Activated naive CD8-positive, alpha-beta T cell treated with anti-CD3 and anti-CD28 coated beads for 36 hours (primary cell): ENCODE data around the gene FSTL1. TPM values are rescaled to one million over a fixed set of nuclear protein-coding genes. Genes with fewer than 3 reads are reported as not detected.

Experiments
- DNase-seq: peaks from one replicate; pipeline ENCODE4 v3.0.0; 2021
- H3K27ac Mint-ChIP-seq: one replicate; pipeline ENCODE4 v1.8.0; 2022; ENCODE audit warnings: mild to moderate bottlenecking, moderate library complexity, mixed read lengths
- H3K27me3 Mint-ChIP-seq: one replicate; pipeline ENCODE4 v1.8.0; 2022; ENCODE audit warnings: mild to moderate bottlenecking, mixed read lengths
- H3K36me3 Mint-ChIP-seq: one replicate; pipeline ENCODE4 v1.8.0; 2021; ENCODE audit warnings: mild to moderate bottlenecking, mixed read lengths
- H3K4me1 Mint-ChIP-seq: one replicate; pipeline ENCODE4 v1.8.0; 2021; ENCODE audit warnings: mixed read lengths
- H3K4me3 Mint-ChIP-seq: one replicate; pipeline ENCODE4 v1.8.0; 2022; ENCODE audit warnings: mild to moderate bottlenecking, moderate library complexity, mixed read lengths
- H3K9me3 Mint-ChIP-seq: one replicate; pipeline ENCODE4 v1.8.0; 2022; ENCODE audit warnings: mixed read lengths
- total RNA-seq, 2 experiments: library from RNA; stranded (reverse); gene quantifications; one replicate each; pipeline ENCODE4 v1.2.3, GENCODE V29; 2021

The FSTL1 gene
- total RNA-seq, 2 experiments from 2014 or later = 1.6 to 1.7 TPM

DNA sequence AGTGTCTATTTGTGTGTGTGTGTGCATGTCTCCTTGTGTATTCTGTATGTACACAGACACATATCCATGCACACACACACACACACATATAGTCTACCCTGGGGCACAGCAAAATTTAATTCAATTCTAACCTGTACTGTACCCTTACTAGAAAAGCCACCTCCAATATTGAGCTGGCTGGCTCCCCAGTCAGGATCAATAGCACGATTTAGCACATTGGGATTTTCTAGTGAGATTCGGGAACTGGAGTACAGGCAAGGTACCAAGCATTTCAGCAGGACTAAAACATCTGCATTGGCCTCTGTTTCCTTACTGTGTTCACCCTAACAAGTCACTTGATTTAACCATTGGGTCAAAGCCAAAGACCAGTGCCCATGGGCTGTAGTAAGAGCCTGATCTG lies 13.2 kb downstream of the FSTL1 start:
- Mint-ChIP-seq H3K27ac (no peak overlapping the region), H3K4me1 (no peaks in the 10 kb centered on the region), H3K36me3 (no peaks in the 10 kb centered on the region), H3K27me3 (no peaks in the 10 kb centered on the region), H3K4me3 (no peak overlapping the region), H3K9me3 (no peaks in the 10 kb centered on the region)
- no peak for DNase-seq

DNA sequence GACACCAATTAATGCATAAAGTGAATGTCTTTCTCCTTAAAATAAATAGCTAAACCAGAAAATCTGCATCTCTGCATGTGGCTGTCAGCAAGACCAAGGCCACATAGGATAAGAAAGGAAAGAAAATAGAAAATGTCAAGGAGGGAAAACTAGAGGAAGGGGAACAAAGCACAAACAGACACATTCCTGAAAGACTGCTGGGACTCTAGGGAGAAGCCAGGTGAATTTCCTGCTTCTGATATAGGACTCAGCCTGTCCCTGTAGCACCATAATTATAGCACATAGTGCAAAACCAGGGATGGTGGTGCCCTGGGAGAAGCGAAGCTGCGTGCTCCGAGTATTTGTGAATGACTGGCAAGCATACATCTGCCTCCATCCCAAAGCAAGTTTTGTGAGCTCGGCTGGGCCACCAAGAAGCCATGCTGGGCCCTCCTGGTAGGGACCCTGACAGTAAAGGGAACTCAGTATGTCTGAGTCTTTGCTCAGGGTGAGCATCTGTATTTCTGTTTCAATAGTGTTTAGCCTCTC lies 14.2 kb downstream of the FSTL1 start:
- no peak overlapping the region for H3K27ac Mint-ChIP-seq
- no peaks in the 10 kb centered on the region for H3K27me3 Mint-ChIP-seq
- no peaks in the 10 kb centered on the region for H3K4me1 Mint-ChIP-seq
- H3K36me3 Mint-ChIP-seq = no peaks in the 10 kb centered on the region
- DNase-seq = no peak
- H3K9me3 Mint-ChIP-seq = no peaks in the 10 kb centered on the region
- H3K4me3 Mint-ChIP-seq = no peak overlapping the region

DNA sequence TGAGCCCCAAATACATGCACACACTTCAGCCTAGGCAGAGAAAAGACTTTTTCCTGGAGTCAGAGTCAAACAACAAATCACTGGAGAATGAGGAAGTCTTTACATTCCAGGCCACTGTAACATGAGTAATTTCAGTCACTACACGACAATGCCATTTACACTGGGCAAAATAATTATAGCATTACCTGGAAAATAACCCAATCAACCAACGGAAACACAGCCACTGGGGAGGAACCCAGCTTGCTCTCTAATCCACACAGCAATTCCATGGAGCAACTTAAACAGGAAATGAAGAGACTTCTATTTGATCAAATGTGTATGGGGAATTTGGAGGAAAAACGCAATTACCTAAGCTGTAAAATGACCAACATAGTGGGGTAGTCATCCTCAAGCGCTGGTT lies 15.2 kb downstream of the FSTL1 start:
- H3K4me3 Mint-ChIP-seq = no peak overlapping the region
- H3K27ac Mint-ChIP-seq = no peak overlapping the region
- no peaks in the 10 kb centered on the region for H3K27me3 Mint-ChIP-seq
- H3K9me3 Mint-ChIP-seq = no peaks in the 10 kb centered on the region
- no peaks in the 10 kb centered on the region for H3K4me1 Mint-ChIP-seq
- DNase-seq = no peak
- no peaks in the 10 kb centered on the region for H3K36me3 Mint-ChIP-seq

DNA sequence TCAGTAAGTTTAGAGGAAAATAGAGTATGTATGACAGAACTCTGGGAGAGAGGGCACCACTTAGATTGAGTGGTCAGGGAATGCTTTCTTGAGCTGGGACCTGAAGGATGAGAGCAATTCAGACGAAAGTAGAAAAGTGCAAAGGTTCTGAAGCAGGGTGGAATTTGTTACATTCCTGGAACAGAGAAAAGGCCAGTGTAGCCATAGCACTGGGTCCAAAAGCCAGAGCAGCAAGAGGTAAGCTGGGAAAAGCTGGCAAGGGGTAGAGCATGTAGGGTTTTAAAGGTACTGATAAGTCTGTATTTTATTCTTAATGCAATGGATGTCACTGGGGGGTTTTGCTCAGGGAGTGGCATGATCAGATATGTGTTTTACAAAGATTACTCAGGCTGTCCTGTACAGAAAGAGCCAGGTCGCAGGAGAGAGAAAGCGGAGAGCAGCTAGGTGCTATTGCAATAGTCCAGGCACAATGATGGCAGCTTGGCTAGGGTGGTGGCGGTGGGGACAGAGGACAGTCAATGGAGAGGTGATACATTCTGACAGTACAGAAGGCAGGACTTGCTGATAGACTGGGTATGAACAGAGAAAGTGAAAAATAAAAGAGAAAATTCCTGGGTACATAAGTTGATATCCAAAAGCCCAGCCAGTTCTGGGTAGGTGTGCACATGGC lies 17.0 kb downstream of the FSTL1 start:
- DNase-seq = no peak
- H3K9me3 Mint-ChIP-seq = no peaks in the 10 kb centered on the region
- no peaks in the 10 kb centered on the region for H3K36me3 Mint-ChIP-seq
- H3K27ac Mint-ChIP-seq = no peak overlapping the region
- no peaks in the 10 kb centered on the region for H3K4me1 Mint-ChIP-seq
- no peak overlapping the region for H3K4me3 Mint-ChIP-seq
- no peaks in the 10 kb centered on the region for H3K27me3 Mint-ChIP-seq

DNA sequence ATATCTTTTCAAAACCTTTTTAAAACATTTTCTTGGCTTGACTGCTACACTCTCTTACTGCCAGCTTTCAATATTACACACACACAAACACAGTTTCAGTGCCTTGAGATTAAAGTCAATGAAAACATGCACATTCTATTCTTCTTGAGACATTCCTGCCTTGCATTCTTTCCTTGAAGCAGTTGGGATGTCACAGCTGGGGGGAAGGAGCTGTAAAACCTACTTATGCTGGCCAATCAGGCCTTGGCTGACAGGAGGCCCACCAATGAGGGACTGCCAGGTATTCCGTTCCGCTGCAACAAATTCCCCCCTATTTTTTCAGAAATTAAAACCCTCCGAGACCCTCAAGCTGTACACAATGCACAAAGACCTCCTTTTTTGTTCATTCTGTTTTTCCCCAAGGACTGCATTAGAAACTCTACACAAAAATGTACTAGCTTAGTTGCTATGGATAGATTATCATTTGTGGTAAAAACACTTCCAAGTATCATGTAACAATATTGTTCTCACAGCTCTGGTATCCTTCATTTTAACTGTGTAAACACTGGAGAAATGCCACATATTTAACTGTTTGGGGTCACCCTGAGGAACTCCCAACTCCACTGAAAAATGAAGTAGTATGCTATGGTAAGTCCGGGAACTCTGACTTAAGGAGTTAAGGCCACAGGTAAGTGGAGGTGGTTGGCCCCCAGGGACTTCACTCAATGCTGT lies 18.5 kb downstream of the FSTL1 start:
- Mint-ChIP-seq H3K4me3 (no peak overlapping the region), H3K9me3 (no peaks in the 10 kb centered on the region), H3K27me3 (no peaks in the 10 kb centered on the region), H3K27ac (no peak overlapping the region), H3K36me3 (no peaks in the 10 kb centered on the region), H3K4me1 (no peaks in the 10 kb centered on the region)
- no peak for DNase-seq

DNA sequence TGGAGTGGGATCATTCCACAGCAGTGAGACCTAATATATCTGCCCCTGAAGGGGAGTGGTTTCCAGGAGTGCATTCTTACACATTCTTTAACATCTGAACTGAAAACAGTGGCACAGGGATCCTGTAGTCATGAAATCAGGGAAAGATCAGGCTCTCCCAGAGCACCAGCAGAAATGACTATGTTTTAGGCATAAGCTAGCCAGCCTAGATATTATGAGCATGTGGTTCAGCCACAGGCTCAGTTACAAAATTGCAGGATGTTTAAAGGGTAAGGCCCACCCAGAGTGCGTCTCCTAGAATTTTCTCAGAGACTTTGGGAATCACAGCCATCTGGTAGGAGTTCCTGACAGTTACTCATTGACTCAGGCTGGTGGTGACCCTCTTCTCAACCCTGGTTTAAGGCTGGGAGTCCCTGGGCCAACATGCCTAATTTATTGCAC lies 20.9 kb downstream of the FSTL1 start:
- no peak overlapping the region for H3K4me3 Mint-ChIP-seq
- no peaks in the 10 kb centered on the region for H3K4me1 Mint-ChIP-seq
- no peaks in the 10 kb centered on the region for H3K9me3 Mint-ChIP-seq
- no peak for DNase-seq
- H3K27ac Mint-ChIP-seq = no peak overlapping the region
- no peaks in the 10 kb centered on the region for H3K36me3 Mint-ChIP-seq
- H3K27me3 Mint-ChIP-seq = no peaks in the 10 kb centered on the region

DNA sequence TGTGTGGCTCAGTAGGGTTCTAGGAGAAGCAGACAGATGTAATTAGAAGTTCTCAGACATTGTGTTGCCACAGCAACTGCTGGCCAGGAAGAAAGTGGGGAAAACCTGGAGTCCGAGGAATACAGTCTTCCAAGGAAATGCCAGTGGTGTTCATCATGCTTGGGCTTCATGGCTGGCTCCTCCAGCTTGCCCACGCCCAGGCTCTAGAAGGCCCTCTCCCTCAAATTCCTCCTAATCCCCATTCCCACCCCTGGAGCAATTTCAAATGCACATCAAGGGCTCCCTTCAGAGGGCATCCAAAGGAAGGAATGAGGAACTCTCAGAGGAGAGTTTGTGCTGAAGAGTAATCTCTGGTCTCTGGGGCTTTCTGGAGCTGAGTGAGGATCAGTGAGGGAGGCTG lies 21.9 kb downstream of the FSTL1 start:
- DNase-seq = no peak
- Mint-ChIP-seq H3K4me3 (no peak overlapping the region), H3K4me1 (no peaks in the 10 kb centered on the region), H3K27me3 (no peaks in the 10 kb centered on the region), H3K36me3 (no peaks in the 10 kb centered on the region), H3K27ac (no peak overlapping the region), H3K9me3 (no peaks in the 10 kb centered on the region)

DNA sequence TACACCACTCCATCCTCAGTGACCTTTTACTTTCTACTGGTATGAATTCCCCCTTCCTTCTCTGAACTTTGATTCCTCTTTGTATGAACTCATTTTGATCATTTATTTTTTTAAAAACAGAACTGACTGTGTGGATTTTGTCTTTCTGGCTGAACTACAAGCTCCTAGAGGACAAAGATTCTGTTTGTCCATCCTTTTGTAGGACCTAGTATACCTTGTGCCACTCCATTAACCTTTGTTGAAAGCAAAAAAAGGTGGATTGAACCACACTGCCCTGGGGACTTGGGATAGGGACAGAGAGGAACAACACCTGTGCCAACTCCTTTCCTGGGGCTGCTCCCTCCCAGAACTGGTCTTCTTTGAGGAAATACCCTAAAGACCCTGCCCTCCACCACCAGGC lies 23.6 kb downstream of the FSTL1 start:
- DNase-seq = no peak
- no peaks in the 10 kb centered on the region for H3K9me3 Mint-ChIP-seq
- H3K4me3 Mint-ChIP-seq = no peak overlapping the region
- no peaks in the 10 kb centered on the region for H3K27me3 Mint-ChIP-seq
- H3K4me1 Mint-ChIP-seq = no peaks in the 10 kb centered on the region
- no peak overlapping the region for H3K27ac Mint-ChIP-seq
- no peaks in the 10 kb centered on the region for H3K36me3 Mint-ChIP-seq

DNA sequence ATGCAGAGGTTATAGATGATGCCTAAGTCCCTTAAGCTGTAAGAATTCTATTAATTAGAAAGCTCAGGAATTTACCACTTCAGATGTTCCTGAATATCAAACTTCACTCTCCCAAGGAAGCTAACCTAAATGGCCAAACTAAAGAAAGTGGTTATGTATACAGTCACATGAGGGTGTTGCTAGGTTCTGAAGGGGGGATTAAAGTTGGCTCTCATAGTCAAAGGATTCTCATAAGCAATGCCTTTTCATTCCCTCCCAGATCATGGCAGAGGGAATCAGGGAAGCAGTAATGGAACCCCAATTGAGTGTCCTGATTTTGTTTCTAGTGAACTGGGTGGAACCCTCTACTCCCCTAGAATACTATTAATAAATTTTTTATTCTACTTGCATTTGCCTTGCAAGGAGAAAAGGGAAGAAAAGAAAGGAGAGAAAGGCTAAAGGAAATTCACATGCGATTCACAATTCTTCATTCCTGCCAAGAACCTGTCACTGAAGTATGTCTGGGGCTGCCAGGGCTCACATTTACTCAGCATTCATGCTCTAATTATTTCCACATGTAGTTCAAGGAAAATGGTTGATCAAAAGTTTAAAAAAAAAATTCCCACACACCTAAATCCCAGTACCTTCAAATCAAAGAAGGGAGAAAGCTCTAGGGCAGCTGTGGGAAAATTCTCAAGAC lies 25.1 kb downstream of the FSTL1 start:
- no peak for DNase-seq
- H3K4me3 Mint-ChIP-seq = no peak overlapping the region
- no peaks in the 10 kb centered on the region for H3K4me1 Mint-ChIP-seq
- H3K27me3 Mint-ChIP-seq = no peaks in the 10 kb centered on the region
- H3K27ac Mint-ChIP-seq = no peak overlapping the region
- H3K36me3 Mint-ChIP-seq = no peaks in the 10 kb centered on the region
- H3K9me3 Mint-ChIP-seq = no peaks in the 10 kb centered on the region

DNA sequence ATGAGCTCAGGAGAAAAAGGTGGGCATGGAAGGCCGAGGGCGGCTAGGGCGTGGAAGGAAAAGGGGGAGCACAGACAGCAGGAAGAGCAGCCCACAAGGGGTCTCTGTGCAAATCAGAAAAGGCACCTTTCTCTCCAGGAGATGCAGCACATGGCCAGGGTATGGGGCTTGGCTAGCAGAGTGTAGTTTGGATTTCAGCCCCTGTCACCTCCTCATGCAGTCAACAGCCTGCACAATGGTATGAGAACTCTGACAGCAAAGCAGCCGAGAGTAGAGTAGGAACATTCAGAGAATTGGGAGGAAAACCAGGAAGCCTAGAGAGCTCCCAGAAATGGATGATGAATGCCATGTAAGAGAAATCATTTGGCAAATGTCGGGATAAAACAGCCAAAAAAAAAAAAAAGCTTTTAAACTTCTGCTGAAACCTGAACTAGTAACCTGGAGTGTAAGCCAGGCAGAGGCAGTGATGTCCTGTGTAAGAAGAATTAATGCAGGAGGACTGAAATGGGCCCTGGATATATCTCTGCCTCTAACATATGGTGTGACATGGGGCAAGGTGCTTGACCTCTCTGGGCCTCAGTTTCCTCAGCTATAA lies 25.7 kb downstream of the FSTL1 start:
- Mint-ChIP-seq H3K27me3 (no peaks in the 10 kb centered on the region), H3K4me1 (no peaks in the 10 kb centered on the region), H3K27ac (no peak overlapping the region), H3K9me3 (no peaks in the 10 kb centered on the region), H3K4me3 (no peak overlapping the region), H3K36me3 (no peaks in the 10 kb centered on the region)
- no peak for DNase-seq

DNA sequence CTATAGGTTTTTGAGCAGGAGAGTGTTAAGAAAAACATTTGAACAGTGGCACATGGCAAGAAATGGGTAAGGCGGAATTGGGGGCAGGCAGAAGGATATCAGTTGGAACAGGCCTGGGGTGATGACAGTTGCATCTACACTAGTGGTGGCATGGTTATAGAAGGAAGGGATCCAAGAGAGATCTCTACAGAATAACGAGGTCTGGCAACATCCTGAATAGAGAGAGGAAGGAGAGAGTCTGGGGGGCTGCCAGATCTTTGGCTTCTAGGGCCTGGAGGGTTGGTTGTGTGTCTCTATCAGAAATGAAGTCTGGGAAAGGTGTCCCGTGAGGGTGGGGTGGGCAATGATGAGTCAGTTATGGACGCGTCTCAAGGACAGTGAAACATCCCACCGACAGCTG lies 26.3 kb downstream of the FSTL1 start:
- Mint-ChIP-seq H3K27ac (no peak overlapping the region), H3K9me3 (no peaks in the 10 kb centered on the region), H3K36me3 (no peaks in the 10 kb centered on the region), H3K27me3 (no peaks in the 10 kb centered on the region), H3K4me3 (no peak overlapping the region), H3K4me1 (no peaks in the 10 kb centered on the region)
- DNase-seq = no peak

DNA sequence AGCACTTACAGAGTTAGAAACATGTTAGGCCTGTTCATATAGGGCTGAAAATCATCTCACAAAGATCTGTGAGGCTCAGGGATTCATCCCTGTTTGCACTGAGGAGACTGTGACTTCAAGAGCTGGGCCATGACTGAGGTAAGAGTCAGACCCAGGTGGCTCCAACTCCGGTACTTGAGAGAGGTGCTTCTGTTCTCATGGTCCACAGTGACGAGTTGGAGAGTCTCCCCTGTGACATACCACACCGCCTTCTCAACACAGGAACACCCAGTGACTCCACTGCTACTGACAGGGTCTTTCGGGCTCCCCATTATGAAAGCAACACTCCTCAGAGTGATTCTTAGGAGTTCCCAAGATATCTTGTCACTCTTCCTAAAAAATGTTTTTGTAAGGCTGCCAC lies 27.4 kb downstream of the FSTL1 start:
- no peak overlapping the region for H3K27ac Mint-ChIP-seq
- H3K4me1 Mint-ChIP-seq = peaks cover 3% of the 10 kb centered on the region
- H3K36me3 Mint-ChIP-seq = no peaks in the 10 kb centered on the region
- H3K4me3 Mint-ChIP-seq = no peak overlapping the region
- H3K27me3 Mint-ChIP-seq = peaks cover 5% of the 10 kb centered on the region
- DNase-seq = no peak
- no peaks in the 10 kb centered on the region for H3K9me3 Mint-ChIP-seq

DNA sequence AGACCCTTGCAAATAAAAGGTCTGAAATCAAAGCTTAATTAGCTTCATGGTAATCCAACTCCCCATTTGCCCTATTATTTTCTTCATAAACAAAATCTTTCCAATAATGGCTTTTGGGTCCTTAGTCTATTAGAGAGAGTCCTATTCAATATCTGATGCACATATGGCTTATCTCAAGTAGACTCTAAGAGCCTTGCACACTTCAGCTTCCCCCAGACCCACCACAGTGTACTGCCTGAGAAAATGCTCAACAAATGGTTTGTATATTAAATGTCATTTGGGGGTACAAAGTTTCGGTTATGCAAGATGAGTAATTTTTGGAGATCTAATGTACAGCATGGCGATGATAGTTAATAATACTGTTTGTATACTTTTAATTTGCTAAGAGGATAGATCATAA lies 28.9 kb downstream of the FSTL1 start:
- DNase-seq = no peak
- Mint-ChIP-seq H3K36me3 (no peaks in the 10 kb centered on the region), H3K27ac (no peak overlapping the region), H3K27me3 (peaks cover 5% of the 10 kb centered on the region), H3K9me3 (no peaks in the 10 kb centered on the region), H3K4me3 (no peak overlapping the region), H3K4me1 (peaks cover 12% of the 10 kb centered on the region)

DNA sequence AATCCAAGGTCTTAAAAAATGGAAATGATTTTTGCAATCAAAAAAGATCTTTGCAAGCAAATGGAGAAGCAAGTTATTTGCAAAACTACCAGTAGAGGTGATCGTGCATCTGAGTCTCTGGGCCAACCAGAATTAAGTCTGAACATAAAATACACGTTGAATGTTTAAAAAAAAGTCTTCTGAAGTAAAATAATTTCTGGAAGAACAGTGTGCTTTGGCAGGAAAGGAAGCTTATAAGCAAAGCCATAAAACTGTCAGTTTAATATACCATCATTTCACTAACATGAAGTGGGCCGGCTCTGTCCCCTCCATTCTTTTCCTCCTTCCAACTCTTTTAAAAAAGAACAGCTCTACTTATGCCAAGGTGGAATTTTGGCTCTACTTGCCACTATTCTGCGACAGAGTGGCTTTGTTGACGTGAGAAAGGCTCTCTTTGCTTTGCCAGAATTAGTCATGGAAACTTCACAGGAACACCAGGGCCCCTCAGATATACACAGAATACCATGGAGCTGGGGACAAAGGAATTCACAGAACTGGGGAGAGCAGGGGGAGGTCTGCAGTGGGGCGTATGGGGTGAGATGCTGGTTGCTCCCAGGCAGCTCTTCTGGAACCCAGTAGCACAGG lies 29.8 kb downstream of the FSTL1 start:
- Mint-ChIP-seq H3K9me3 (no peaks in the 10 kb centered on the region), H3K27me3 (peaks cover 5% of the 10 kb centered on the region)

DNA sequence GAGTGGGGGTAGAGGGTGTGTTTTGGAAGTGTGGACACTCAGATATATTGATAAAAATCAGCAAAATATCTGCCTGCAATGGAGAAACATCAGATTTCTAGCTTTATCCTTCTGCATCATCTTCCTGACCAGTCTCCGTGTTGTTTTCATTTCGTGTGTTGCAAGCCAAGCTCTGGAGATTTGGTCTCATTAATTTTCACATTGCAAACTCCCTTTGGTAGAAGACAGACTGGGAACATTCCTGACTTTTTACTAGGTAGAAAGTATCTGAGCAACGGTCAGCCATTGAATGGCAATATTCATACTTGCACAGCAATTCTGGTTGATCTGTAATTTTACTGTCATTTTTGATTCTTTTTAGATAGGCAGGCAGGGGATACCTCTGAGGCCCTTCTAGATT lies 30.4 kb downstream of the FSTL1 start:
- H3K27me3 Mint-ChIP-seq = peaks cover 5% of the 10 kb centered on the region
- no peak overlapping the region for H3K27ac Mint-ChIP-seq
- no peaks in the 10 kb centered on the region for H3K9me3 Mint-ChIP-seq
- no peaks in the 10 kb centered on the region for H3K36me3 Mint-ChIP-seq
- H3K4me1 Mint-ChIP-seq = peaks cover 13% of the 10 kb centered on the region
- no peak overlapping the region for H3K4me3 Mint-ChIP-seq
- no peak for DNase-seq

More for the DNA sequence above, 29.8 kb downstream of the FSTL1 start:
- H3K36me3 Mint-ChIP-seq = no peaks in the 10 kb centered on the region
- H3K4me1 Mint-ChIP-seq = peaks cover 13% of the 10 kb centered on the region
- no peak for DNase-seq
- no peak overlapping the region for H3K4me3 Mint-ChIP-seq
- no peak overlapping the region for H3K27ac Mint-ChIP-seq
